HCT116 (cell line): ENCODE data around the gene FIZ1. TPM values are rescaled to one million over a fixed set of nuclear protein-coding genes. Genes with fewer than 3 reads are reported as not detected.

Experiments
- ATAC-seq: fragments of 200-7000 bp; cut with Tn5 transposase; 2 replicates; pipeline ENCODE4 v1.9.1; 2020; ENCODE audit warnings: mild to moderate bottlenecking, moderate library complexity
- BruUV-seq: library from RNA; stranded (reverse); fragments of 400-500 nt; replicated peaks from 2 replicates; lab custom pipeline; 2021; lab: Mats Ljungman, UMichigan
- CTCF ChIA-PET: fragments of 300-600 bp; sonication (Branson Sonifier 250); formaldehyde crosslinking; loops from one replicate; lab custom pipeline; 2021; ENCODE audit warnings: antibody characterized with exemption; lab: Charles Lee
- POLR2A ChIA-PET: fragments of 300-600, 350-600 bp; sonication (Branson Sonifier 250); formaldehyde crosslinking; loops from one replicate; lab custom pipeline; 2021; ENCODE audit warnings: antibody characterized with exemption; lab: Charles Lee
- RAD21 ChIA-PET, 2 experiments: fragments of 300-600 bp; sonication (Branson Sonifier 250); formaldehyde crosslinking; loops; one replicate each; lab custom pipeline; 2023; ENCODE audit warnings: low total read pairs in 2 of 2; ENCODE audit not compliant: uncharacterized antibody in 2 of 2, unreplicated experiment in 2 of 2, low non-redundant PET in 1 of 2; lab: Charles Lee
- DNase-seq: peaks from one replicate; pipeline ENCODE4 v3.0.0-alpha.2; 2010; ENCODE audit warnings: low read depth, low spot score
- H2AFZ ChIP-seq: fragments of 200-600 bp; shearing (Covaris generic), sonication (generic); 2 replicates; pipeline ENCODE4 v1.6.1; 2017; ENCODE audit warnings: low read depth, mixed run types, mixed read lengths, antibody characterized with exemption, low read length; ENCODE audit not compliant: poor library complexity, severe bottlenecking
- H3K27ac ChIP-seq: 2 replicates; pipeline ENCODE4 v1.5.1; 2012; ENCODE audit warnings: low read depth, low read length
- H3K27me3 ChIP-seq: fragments of 200-600 bp; sonication (generic); 2 replicates; pipeline ENCODE4 v1.6.1; 2016; ENCODE audit warnings: mixed run types, low read length, mixed read lengths; ENCODE audit not compliant: insufficient read depth
- H3K36me3 ChIP-seq, 2 experiments: fragments of 200-500 bp in 1 of 2; fragments of 200-600 bp in 1 of 2; sonication (Bioruptor generic) in 1 of 2; sonication (generic) in 1 of 2; 2 replicates each; pipeline versions ENCODE4 v1.5.1 to v1.6.1; 2014 to 2016; ENCODE audit warnings: low read length in 2 of 2, inconsistent platforms in 1 of 2, mixed read lengths in 1 of 2, mixed run types in 1 of 2; ENCODE audit not compliant: insufficient read depth in 2 of 2, control insufficient read depth in 1 of 2
- H3K4me1 ChIP-seq, 2 experiments: fragments of 200-600 bp in 1 of 2; sonication (generic) in 1 of 2; 2 replicates each; pipeline versions ENCODE4 v1.5.1 to v1.6.1; 2012 to 2017; ENCODE audit warnings: low read length in 2 of 2, inconsistent platforms in 1 of 2, mild to moderate bottlenecking in 1 of 2, mixed read lengths in 1 of 2, mixed run types in 1 of 2, moderate library complexity in 1 of 2; ENCODE audit not compliant: insufficient read depth in 2 of 2, control insufficient read depth in 1 of 2
- H3K4me2 ChIP-seq: fragments of 200-600 bp; sonication (generic); 2 replicates; pipeline ENCODE4 v1.6.1; 2017; ENCODE audit warnings: mixed run types, low read length, mixed read lengths
- H3K4me3 ChIP-seq, 2 experiments: fragments of 200-600 bp in 1 of 2; sonication (generic) in 1 of 2; replicated peaks in 1 of 2; 2 replicates each; pipeline ENCODE4 v1.5.1; 2011 to 2016; ENCODE audit warnings: low read length in 2 of 2, control low read depth in 1 of 2, low read depth in 1 of 2, mild to moderate bottlenecking in 1 of 2, mixed read lengths in 1 of 2, mixed run types in 1 of 2
- H3K79me2 ChIP-seq: fragments of 200-600 bp; sonication (generic); 2 replicates; pipeline ENCODE4 v1.6.1; 2017; ENCODE audit warnings: mild to moderate bottlenecking, mixed run types, low read length, moderate library complexity, mixed read lengths; ENCODE audit not compliant: insufficient read depth
- H3K9ac ChIP-seq: fragments of 200-600 bp; sonication (generic); 2 replicates; pipeline ENCODE4 v1.6.1; 2016; ENCODE audit warnings: low read length, mixed read lengths
- H3K9me2 ChIP-seq: fragments of 200-600 bp; sonication (generic), shearing (Covaris generic); 2 replicates; pipeline ENCODE4 v1.6.1; 2017; ENCODE audit warnings: mixed run types, mild to moderate bottlenecking, moderate library complexity; ENCODE audit not compliant: insufficient read depth
- H3K9me3 ChIP-seq, 2 experiments: fragments of 200-500 bp in 1 of 2; fragments of 200-600 bp in 1 of 2; sonication (Bioruptor generic) in 1 of 2; sonication (generic) in 1 of 2; 2 replicates each; pipeline ENCODE4 v1.6.1; 2014 to 2017; ENCODE audit warnings: low read length in 2 of 2, mixed read lengths in 2 of 2, inconsistent platforms in 1 of 2, low read depth in 1 of 2, mild to moderate bottlenecking in 1 of 2, mixed run types in 1 of 2, moderate library complexity in 1 of 2; ENCODE audit not compliant: control insufficient read depth in 1 of 2, insufficient read depth in 1 of 2
- H4K20me1 ChIP-seq: fragments of 200-600 bp; sonication (generic), shearing (Covaris generic); 2 replicates; pipeline ENCODE4 v1.6.1; 2017; ENCODE audit warnings: mixed run types, mild to moderate bottlenecking, moderate library complexity; ENCODE audit not compliant: insufficient read depth
- ATF3 ChIP-seq: IDR thresholded peaks from 2 replicates; pipeline ENCODE4 v1.6.1; 2012
- CBX3 ChIP-seq: IDR thresholded peaks from 2 replicates; pipeline ENCODE4 v1.6.1; 2012; ENCODE audit warnings: low read depth
- CTCF ChIP-seq, 3 experiments: fragments of 200-600 bp in 1 of 3; sonication (generic) in 1 of 3; IDR thresholded peaks in 2 of 3; conservative IDR thresholded peaks in 1 of 3; 2 replicates each; pipeline ENCODE4 v1.5.1; 2012 to 2017; ENCODE audit warnings: low read depth in 2 of 3, low read length in 2 of 3, antibody characterized with exemption in 1 of 3, borderline replicate concordance in 1 of 3, control low read depth in 1 of 3, mild to moderate bottlenecking in 1 of 3, mixed read lengths in 1 of 3, mixed run types in 1 of 3, moderate library complexity in 1 of 3; ENCODE audit not compliant: insufficient read depth in 1 of 3
- ELF1 ChIP-seq: IDR thresholded peaks from 2 replicates; pipeline ENCODE4 v1.6.1; 2012; ENCODE audit warnings: low read depth, borderline replicate concordance
- FOSL1 ChIP-seq: IDR thresholded peaks from 2 replicates; pipeline ENCODE4 v1.6.1; 2012; ENCODE audit warnings: low read depth
- POLR2AphosphoS5 ChIP-seq: IDR thresholded peaks from 2 replicates; pipeline ENCODE4 v1.6.1; 2011; ENCODE audit warnings: mild to moderate bottlenecking, low read depth, low read length, moderate library complexity
- RAD21 ChIP-seq: IDR thresholded peaks from 2 replicates; pipeline ENCODE4 v1.6.1; 2012; ENCODE audit warnings: low read depth, mild to moderate bottlenecking
- SP1 ChIP-seq: IDR thresholded peaks from 2 replicates; pipeline ENCODE4 v1.6.1; 2012; ENCODE audit warnings: low read depth
- ZNF274 ChIP-seq: fragments of 200-500 bp; sonication (Bioruptor generic); IDR thresholded peaks from 2 replicates; pipeline ENCODE4 v1.6.1; 2014; ENCODE audit warnings: mild to moderate bottlenecking, low read depth, low read length, inconsistent platforms
- intact Hi-C: fragments of 100-400 bp; cut with micrococcal nuclease; formaldehyde crosslinking; loops from 2 replicates; pipeline ENCODE4 v1.10.0; 2022
- total RNA-seq: library from RNA; stranded (reverse); gene quantifications from one replicate; pipeline ENCODE4 v1.2.1, GENCODE V29; 2021; ENCODE audit not compliant: unreplicated experiment
- TF ChIP-seq, protein P1 (sequence below): IDR thresholded peaks from 2 replicates; pipeline ENCODE4 v1.6.1; 2011; ENCODE audit warnings: mild to moderate bottlenecking, low read length, moderate library complexity; ENCODE audit not compliant: insufficient replicate concordance; ENCODE audit errors: extremely low read depth
- TF ChIP-seq, protein P2 (sequence below): IDR thresholded peaks from 2 replicates; pipeline ENCODE4 v1.6.1; 2012; ENCODE audit warnings: low read depth

The FIZ1 gene
- total RNA-seq, 1 experiment from 2014 or later = 15.3 TPM

DNA sequence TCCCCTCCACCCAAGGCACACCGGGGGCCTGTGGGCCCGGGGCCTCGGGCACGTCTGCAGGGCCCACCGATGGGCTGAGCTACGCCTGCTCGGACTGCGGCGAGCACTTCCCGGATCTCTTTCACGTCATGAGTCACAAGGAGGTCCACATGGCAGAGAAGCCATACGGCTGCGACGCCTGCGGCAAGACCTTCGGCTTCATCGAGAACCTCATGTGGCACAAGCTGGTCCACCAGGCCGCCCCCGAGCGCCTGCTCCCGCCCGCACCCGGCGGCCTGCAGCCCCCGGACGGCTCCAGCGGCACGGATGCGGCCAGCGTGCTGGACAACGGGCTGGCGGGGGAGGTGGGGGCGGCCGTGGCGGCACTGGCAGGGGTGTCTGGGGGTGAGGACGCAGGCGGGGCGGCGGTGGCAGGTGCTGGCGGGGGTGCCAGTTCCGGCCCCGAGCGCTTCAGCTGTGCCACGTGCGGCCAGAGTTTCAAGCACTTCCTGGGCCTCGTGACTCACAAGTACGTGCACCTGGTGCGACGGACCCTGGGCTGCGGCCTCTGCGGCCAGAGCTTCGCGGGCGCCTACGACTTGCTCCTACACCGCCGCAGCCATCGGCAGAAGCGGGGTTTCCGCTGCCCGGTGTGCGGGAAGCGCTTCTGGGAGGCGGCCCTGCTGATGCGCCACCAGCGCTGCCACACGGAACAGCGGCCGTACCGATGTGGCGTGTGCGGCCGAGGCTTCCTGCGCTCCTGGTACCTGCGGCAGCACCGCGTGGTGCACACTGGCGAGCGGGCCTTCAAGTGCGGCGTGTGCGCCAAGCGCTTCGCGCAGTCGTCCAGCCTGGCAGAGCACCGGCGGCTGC, 16.5 kb upstream of the FIZ1 start (continued):
- no peak for TF ChIP-seq ATF3

DNA sequence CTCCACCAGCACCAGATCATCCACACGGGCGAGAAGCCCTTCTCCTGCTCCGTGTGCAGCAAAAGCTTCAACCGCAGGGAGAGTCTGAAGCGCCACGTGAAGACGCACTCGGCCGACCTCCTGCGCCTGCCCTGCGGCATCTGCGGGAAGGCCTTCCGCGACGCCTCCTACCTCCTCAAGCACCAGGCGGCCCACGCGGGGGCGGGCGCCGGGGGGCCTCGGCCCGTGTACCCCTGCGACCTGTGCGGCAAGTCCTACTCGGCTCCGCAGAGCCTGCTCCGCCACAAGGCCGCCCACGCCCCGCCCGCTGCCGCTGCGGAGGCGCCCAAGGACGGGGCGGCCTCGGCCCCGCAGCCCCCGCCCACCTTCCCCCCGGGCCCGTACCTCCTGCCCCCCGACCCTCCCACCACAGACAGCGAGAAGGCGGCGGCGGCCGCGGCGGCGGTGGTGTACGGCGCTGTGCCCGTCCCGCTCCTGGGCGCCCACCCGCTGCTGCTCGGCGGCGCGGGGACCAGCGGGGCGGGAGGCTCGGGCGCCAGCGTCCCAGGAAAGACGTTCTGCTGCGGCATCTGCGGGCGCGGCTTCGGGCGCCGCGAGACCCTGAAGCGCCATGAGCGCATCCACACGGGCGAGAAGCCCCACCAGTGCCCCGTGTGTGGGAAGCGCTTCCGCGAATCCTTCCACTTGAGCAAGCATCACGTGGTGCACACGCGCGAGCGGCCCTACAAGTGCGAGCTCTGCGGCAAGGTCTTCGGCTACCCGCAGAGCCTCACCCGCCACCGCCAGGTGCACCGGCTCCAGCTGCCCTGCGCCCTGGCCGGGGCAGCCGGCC, 15.6 kb upstream of the FIZ1 start:
- CTCF ChIA-PET = no interaction called here
- RAD21 ChIA-PET = no interaction called here
- H3K27ac ChIP-seq = no peak overlapping the region
- H3K27me3 ChIP-seq = no peaks in the 10 kb centered on the region
- no peaks in the 10 kb centered on the region for H3K9me3 ChIP-seq
- H3K4me3 ChIP-seq = no peak overlapping the region
- ATAC-seq (no peak), DNase-seq (no peak)
- no peaks in the 10 kb centered on the region for H4K20me1 ChIP-seq
- no TSS peak for BruUV-seq
- no peaks in the 10 kb centered on the region for H3K9me2 ChIP-seq
- no peak overlapping the region for H3K4me2 ChIP-seq
- H3K9ac ChIP-seq = no peak overlapping the region
- intact Hi-C loops = no loop called here
- POLR2A ChIA-PET = no interaction called here
- TF ChIP-seq ATF3 (no peak), ZNF274 (no peak), RAD21 (no peak), SP1 (no peak), ELF1 (no peak), FOSL1 (no peak), CBX3 (no peak), POLR2AphosphoS5 (no peak), CTCF (IDR thresholded peaks at IDR 0.05 in 2 of 3, conservative IDR thresholded peaks at IDR 0.05 in 1 of 3; ENCODE audit: borderline replicate concordance in 1 of 3, insufficient read depth in 1 of 3, low read depth in 2 of 3, low read length in 2 of 3) (no peak)
- TF ChIP-seq, protein P1, sequence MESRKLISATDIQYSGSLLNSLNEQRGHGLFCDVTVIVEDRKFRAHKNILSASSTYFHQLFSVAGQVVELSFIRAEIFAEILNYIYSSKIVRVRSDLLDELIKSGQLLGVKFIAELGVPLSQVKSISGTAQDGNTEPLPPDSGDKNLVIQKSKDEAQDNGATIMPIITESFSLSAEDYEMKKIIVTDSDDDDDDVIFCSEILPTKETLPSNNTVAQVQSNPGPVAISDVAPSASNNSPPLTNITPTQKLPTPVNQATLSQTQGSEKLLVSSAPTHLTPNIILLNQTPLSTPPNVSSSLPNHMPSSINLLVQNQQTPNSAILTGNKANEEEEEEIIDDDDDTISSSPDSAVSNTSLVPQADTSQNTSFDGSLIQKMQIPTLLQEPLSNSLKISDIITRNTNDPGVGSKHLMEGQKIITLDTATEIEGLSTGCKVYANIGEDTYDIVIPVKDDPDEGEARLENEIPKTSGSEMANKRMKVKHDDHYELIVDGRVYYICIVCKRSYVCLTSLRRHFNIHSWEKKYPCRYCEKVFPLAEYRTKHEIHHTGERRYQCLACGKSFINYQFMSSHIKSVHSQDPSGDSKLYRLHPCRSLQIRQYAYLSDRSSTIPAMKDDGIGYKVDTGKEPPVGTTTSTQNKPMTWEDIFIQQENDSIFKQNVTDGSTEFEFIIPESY = no peak
- TF ChIP-seq, protein P2, sequence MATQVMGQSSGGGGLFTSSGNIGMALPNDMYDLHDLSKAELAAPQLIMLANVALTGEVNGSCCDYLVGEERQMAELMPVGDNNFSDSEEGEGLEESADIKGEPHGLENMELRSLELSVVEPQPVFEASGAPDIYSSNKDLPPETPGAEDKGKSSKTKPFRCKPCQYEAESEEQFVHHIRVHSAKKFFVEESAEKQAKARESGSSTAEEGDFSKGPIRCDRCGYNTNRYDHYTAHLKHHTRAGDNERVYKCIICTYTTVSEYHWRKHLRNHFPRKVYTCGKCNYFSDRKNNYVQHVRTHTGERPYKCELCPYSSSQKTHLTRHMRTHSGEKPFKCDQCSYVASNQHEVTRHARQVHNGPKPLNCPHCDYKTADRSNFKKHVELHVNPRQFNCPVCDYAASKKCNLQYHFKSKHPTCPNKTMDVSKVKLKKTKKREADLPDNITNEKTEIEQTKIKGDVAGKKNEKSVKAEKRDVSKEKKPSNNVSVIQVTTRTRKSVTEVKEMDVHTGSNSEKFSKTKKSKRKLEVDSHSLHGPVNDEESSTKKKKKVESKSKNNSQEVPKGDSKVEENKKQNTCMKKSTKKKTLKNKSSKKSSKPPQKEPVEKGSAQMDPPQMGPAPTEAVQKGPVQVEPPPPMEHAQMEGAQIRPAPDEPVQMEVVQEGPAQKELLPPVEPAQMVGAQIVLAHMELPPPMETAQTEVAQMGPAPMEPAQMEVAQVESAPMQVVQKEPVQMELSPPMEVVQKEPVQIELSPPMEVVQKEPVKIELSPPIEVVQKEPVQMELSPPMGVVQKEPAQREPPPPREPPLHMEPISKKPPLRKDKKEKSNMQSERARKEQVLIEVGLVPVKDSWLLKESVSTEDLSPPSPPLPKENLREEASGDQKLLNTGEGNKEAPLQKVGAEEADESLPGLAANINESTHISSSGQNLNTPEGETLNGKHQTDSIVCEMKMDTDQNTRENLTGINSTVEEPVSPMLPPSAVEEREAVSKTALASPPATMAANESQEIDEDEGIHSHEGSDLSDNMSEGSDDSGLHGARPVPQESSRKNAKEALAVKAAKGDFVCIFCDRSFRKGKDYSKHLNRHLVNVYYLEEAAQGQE = no peak
- no peak overlapping the region for H2AFZ ChIP-seq
- H3K36me3 ChIP-seq = peaks cover under 1 to 8% of the 10 kb centered on the region in 2 experiments; a peak in 3 of 4 replicates
- no peaks in the 10 kb centered on the region for H3K4me1 ChIP-seq
- peaks cover 11% of the 10 kb centered on the region; the same call in 1 of the 2 replicates for H3K79me2 ChIP-seq
